Measurements from ENCODE around the gene VWF.
"Not testable (repeated sequence)": the region's sequence is repeated elsewhere in the genome, so short reads cannot be mapped to it uniquely, and the experiment has no call there.

VWF gene

GRCh38 chr12:6124411-6125309, at the start of gene VWF:
Gene VWF (minus strand): TSS chr12:6124670. CDS start chr12:6123196, 1,474 bp downstream.
- DNase-seq (ENCODE audit: low spot score): no peak

DNA sequence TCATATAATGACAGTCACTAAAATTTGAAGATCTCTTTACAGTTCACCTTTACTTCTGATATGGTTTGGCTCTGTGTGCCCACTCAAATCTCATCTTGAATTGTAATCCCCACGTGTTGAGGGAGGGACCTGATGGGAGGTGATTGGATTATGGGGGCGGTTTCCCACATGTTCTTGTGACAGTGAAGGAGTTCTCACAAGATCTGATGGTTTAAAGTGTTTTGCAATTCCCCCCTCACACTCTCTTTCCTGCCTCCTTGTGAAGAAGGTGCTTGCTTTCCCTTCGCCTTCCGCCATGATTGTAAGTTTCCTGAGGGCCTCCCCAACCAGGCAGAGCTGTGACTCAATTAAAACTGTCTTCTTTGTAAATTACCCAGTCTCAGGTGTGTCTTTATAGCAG, 48.4 kb upstream of the VWF start:
- no peak for DNase-seq (ENCODE audit: low spot score)

- DNase-seq (ENCODE audit: low spot score): no peak
Observed at GRCh38 chr12:6172086-6172485, 47.6 kb upstream of the VWF start.

DNA sequence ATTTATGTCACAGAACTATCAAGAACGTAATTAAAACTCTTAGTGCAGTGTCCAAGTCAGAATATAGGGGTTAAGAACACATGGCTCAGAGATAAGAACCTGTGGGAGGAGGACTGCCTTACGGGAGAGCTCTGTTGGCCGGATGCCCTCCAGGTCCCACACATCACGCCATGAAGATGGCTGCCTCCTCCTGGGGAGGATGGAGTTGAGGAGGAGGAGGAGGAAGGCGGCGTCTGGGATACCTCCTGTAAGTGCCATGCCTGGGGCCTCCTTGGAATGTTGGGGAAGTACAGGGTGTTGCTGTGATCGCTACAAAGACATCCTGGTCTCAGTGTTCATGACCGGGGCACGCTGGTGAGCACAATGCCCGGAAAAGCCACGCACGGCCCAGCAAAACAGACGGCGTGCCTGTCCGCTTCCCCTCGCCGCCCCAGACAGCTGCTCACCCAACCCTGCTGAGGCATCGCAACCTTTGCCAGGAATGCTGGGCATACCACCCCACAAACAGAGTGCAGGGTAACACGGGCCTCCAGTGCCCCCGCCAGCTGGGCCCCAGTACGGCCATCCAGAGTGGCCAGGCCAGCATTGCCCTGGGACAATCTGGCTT, 47.0 kb upstream of the VWF start:
- DNase-seq (ENCODE audit: low spot score): no peak

GRCh38 chr12:6167327-6168280, 43.1 kb upstream of the VWF start:
- no peak for DNase-seq (ENCODE audit: low spot score)

GRCh38 chr12:6166808-6167207, 42.3 kb upstream of the VWF start:
- no peak for DNase-seq (ENCODE audit: low spot score)

DNA sequence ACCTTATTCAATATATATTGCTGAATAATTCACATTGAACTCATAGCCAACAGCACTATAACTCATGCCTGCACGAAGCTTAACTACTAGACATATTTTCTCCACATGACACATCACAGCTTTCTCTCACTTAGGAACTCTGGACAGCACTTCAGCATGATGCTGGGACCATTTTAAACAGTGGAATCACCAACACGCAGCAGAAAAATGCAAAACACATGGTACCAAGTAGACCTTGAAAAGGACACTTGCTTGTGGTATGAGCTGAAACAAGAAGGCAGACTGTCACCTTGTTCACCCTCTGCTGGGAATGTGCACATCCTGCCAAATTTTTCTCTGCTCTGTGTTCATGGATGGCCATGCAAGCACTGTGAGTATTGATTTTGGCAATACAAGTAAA, 40.9 kb upstream of the VWF start:
- no peak for DNase-seq (ENCODE audit: low spot score)

DNA sequence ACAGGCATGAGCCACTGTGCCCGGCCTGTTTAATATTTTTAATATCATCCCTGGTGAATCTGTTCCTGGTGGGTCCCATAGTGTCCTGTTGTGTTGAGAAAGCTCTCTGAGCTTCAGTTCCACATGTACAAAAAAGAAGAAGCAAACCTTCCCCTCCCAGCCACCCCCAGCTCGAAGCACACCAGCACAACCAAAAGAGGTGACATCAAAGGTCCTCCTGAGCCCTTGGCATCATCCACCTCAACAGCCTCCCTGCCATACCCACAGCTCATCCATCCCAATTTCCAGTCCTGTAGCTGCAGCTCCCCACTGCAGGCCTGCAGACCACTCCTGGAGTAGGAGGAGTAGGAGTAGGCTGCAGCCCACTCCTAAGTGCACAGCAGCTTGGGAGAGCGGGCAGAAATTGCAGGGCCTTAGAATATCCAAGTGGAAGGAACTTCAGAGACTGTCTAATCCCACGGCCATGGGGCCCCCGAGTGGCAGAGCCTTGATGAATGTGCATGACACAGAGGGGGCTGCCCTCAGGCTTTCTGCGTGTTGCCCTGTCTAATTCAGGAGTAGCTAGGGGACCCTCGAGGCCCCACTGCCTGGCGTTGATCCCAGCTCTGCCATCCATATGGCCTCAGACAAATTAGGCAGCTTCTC, 39.1 kb upstream of the VWF start:
- no peak for DNase-seq (ENCODE audit: low spot score)

DNA sequence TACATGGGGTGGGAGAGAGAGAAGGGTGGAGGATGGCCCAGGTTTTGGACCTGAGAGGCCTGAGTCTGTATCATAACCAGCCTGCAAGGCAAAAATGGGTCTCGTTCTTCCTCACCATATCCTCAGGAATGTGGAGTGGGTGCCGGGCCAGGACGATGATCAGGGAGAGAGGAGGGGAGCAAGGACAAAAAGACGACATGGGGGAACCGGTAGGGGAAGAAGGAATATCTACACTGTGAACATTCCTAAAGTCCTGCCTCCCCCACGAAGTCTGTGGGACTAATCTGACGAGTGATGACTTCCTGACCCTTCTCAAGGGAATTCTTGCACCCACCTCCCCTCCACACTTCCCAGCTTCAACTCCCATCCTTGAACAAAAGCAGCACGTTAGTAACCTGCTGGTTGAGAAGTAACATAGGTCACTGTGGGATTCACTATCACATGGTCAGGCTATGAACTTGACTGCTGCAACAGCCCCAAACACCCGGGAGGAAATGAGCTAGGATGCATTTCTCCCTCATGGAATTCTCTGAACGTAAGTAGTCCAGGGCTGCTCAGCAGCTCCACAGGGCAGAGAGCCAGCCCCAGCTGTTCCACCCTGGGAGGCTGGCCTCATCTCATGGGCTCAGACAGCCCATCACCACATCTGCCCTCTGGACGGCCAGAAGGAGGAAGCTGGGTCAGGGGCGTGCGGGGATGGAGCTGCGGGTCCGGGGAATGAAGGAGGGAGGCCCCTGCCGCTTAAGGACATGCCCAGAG, 36.8 kb upstream of the VWF start:
- no peak for DNase-seq (ENCODE audit: low spot score)

DNA sequence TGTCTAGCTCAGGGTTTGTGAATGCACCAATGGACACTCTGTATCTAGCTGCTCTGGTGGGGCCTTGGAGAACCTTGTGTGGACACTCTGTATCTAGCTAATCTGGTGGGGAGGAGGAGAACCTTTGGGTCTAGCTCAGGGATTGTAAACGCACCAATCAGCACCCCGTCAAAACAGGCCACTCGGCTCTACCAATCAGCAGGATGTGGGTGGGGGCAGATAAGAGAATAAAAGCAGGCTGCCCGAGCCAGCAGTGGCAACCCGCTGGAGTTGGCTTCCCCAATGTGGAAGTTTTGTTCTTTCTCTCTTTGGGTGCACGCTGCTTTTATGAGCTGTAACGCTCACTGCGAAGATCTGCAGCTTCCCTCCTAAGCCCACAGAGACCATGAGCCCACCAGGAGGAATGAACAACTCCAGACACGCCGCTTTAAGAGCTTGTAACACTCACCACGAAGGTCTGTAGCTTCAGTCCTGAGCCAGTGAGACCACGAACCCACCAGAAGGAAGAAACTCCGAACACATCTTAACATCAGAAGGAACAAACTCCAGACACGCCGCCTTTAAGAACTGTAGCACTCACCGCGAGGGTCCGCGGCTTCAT, 35.7 kb upstream of the VWF start:
- DNase-seq (ENCODE audit: low spot score): not testable (repeated sequence)

DNA sequence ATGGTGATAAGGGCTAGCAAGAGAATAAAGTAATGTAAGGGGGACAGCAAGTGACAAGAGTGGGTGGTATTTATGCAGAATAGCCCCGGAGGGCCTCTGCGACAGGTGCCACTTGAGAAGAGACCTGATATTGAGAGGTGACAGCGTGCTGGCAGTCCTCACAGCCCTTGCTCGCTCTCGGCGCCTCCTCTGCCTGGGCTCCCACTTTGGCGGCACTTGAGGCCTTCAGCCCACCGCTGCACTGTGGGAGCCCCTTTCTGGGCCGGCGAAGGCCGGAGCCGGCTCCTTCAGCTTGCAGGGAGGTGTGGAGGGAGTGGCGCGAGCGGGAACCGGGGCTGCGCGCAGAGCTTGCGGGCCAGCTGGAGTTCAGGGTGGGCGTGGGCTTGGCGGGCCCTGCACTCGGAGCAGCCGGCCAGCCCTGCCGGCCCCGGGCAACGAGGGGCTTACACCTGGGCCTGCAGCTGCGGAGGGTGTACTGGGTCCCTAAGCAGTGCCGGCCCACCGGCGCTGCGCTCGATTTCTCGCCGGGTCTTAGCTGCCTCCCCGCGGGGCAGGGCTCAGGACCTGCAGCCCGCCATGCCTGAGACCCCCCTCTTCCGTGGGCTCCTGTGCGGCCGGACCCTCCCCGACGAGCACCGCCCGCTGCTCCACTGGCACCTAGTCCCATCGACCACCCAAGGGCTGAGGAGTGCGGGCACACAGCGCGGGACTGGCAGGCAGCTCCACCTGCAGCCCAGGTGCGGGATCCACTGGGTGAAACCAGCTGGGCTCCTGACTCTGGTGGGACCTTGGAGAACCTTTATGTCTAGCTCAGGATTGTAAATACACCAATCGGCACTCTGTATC, 34.9 kb upstream of the VWF start:
- not testable (repeated sequence) for DNase-seq (ENCODE audit: low spot score)

DNA sequence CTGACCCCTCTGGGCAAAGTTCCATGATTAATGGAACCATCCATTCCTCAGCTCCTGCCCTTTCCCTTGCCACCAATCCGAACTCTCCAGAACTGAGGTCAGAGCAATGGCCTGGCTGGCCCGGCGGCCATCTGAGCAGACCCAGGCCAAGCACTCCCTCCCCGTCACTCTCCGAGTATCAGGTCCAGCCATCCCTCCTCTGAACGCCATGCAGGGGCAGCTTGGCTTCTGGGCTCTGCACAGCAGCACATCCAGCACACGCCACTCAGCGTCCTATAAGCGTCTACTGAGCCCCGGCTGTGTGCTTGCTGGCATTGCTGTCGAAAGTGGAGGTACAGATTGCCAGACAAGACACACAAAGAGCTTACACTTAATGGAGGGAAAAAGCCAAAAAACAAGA, 34.3 kb upstream of the VWF start:
- no peak for DNase-seq (ENCODE audit: low spot score)

DNA sequence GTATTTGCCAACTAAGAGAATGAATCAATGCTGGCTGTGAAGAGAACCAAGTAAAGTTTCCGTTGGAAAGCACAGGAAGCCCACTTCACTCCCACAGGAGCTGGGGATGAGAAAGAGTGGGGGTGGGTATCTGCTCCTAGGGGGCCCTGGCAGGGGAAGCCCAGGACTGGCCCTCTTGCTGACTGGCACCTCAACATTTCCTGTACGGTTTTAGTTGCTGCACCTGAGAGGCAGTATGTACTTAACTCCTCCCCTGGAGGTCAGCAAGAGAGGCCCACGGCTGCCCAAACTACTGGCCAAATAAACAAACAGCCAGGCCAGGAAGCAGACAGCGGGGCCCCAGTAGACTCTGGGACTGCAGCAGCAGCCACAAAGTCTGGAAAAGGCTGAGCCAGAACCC, 33.8 kb upstream of the VWF start:
- DNase-seq (ENCODE audit: low spot score): peak; percentile 72

DNA sequence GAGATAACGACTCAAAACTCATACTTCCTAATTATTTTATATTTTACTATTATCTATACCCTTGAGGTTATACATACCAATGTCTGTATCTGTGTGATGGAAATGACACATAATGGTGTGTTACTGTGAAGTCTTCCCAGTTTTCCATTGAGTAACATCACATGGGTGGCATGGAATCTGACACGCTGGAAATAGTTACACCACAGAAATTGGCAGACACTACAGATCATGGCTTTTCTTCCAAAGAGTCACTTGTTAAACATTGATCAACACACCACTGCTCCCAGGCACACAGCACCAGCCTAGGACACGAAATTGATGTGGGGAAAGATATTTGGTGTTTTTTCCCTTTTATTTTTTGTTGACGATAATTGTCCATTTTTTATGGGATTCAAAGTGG, 33.0 kb upstream of the VWF start:
- DNase-seq (ENCODE audit: low spot score): no peak

DNA sequence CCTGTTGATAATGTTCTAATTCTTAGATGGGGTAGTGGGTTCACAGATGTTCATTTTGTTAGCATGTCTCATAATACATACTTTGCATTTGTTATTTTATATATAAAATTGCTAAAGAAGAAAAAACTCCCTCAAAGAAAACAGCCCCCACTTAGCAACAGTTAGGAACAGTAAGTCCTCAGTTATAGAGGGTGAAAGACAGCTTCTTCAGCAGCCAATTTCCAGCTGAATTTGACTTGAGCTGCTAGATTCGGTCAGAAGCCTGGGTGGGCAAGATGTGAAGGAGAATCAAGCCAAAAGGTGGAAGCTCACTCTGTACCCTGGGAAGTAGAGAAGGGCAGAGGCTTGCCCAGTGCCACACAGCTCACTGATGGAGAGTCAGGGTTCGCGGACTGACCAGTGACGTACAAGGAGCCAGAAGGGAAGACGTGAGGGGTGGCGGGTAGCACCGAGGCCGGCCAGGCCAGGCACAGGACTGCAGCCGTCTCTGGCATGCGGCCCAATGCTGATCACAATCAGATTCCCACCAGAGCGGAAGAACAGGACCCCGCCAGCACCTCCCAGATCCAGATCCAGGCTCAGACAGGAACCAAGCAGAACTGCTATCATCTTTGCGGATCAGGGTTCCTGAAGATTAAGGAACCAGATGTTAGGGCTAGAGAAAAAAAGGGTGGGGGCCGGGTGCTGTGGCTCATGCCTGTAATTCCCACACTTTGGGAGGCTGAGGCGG, 30.4 kb upstream of the VWF start:
- DNase-seq (ENCODE audit: low spot score): no peak

- DNase-seq (ENCODE audit: low spot score): not testable (repeated sequence)
Observed at GRCh38 chr12:6148722-6149121, 24.3 kb upstream of the VWF start.

GRCh38 chr12:6148061-6148460, 23.6 kb upstream of the VWF start:
- DNase-seq (ENCODE audit: low spot score): no peak

DNA sequence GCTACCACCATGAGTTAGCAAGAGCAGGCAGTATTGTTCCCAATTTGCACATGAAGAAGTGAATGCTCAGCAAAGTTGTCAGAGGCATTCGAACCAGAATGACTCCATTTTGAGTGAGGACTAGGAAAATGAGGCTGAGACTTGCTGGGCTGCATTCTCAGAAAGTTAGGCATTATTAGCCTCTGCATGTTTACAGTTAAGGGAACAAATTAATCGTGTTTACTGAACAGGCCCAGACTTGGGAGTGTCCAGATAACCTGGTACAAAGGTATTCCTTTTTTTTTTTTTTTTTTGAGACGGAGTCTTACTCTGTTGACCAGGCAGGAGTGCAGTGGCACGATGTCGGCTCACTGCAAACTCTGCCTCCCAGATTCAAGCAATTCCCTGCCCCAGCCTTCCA, 22.5 kb upstream of the VWF start:
- DNase-seq (ENCODE audit: low spot score): no peak

GRCh38 chr12:6146509-6146908, 22.0 kb upstream of the VWF start:
- DNase-seq (ENCODE audit: low spot score): no peak

Measured in HuH-7.5 (cell line).